Type B pancreatic cell (in vitro differentiated cells): Measurements from ENCODE around the gene PDE9A. TPM values are rescaled to one million over a fixed set of nuclear protein-coding genes. Genes with fewer than 3 reads are reported as not detected.

ENCODE experiments used
- DNase-seq: peaks from one replicate; pipeline ENCODE4 v3.0.0; 2021; ENCODE audit warnings: mixed read lengths; ENCODE audit not compliant: unreplicated experiment; ENCODE audit errors: extremely low spot score
- H3K27ac Mint-ChIP-seq: 2 replicates; pipeline ENCODE4 v1.8.0; 2021; ENCODE audit warnings: mild to moderate bottlenecking, mixed read lengths
- H3K27me3 Mint-ChIP-seq: 2 replicates; pipeline ENCODE4 v1.8.0; 2021; ENCODE audit warnings: mixed read lengths
- H3K36me3 Mint-ChIP-seq: 2 replicates; pipeline ENCODE4 v1.8.0; 2021; ENCODE audit warnings: mixed read lengths
- H3K4me1 Mint-ChIP-seq: one replicate; pipeline ENCODE4 v1.8.0; 2021; ENCODE audit warnings: mixed read lengths; ENCODE audit not compliant: unreplicated experiment
- H3K4me3 Mint-ChIP-seq: 2 replicates; pipeline ENCODE4 v1.8.0; 2021; ENCODE audit warnings: mild to moderate bottlenecking, mixed read lengths
- H3K9me3 Mint-ChIP-seq: 2 replicates; pipeline ENCODE4 v1.8.0; 2021; ENCODE audit warnings: mixed read lengths
- CTCF ChIP-seq: fragments of 200-600 bp; sonication (generic); conservative IDR thresholded peaks from 2 replicates; pipeline ENCODE4 v1.5.0; 2021; ENCODE audit warnings: antibody characterized with exemption, mild to moderate bottlenecking
- total RNA-seq: library from RNA; stranded (reverse); gene quantifications from 2 replicates; pipeline ENCODE4 v1.2.1, GENCODE V29; 2021; ENCODE audit warnings: low replicate concordance

PDE9A gene
- total RNA-seq, 1 donor from 2014 or later, result 18.6 TPM

- no peak for TF ChIP-seq CTCF
- H3K27ac Mint-ChIP-seq, result no peak overlapping the region
- H3K4me3 Mint-ChIP-seq, result no peak overlapping the region
- no peaks in the 10 kb centered on the region for H3K9me3 Mint-ChIP-seq
- H3K27me3 Mint-ChIP-seq, result no peaks in the 10 kb centered on the region
- peaks cover 4% of the 10 kb centered on the region for H3K36me3 Mint-ChIP-seq
- no peak for DNase-seq
- H3K4me1 Mint-ChIP-seq, result no peaks in the 10 kb centered on the region
Observed at GRCh38 chr21:42763581-42764442, 110.4 kb downstream of the PDE9A start.

- Mint-ChIP-seq H3K27me3 (no peaks in the 10 kb centered on the region), H3K36me3 (peaks cover 10% of the 10 kb centered on the region), H3K27ac (no peak overlapping the region), H3K4me1 (no peaks in the 10 kb centered on the region), H3K9me3 (no peaks in the 10 kb centered on the region), H3K4me3 (no peak overlapping the region)
- TF ChIP-seq CTCF, result no peak
- DNase-seq, result no peak
Observed at GRCh38 chr21:42764443-42764760, 111.0 kb downstream of the PDE9A start.

GRCh38 chr21:42764883-42765282, 111.5 kb downstream of the PDE9A start:
- no peak for TF ChIP-seq CTCF
- no peak overlapping the region for H3K27ac Mint-ChIP-seq
- peaks cover 10% of the 10 kb centered on the region for H3K36me3 Mint-ChIP-seq
- no peaks in the 10 kb centered on the region for H3K4me1 Mint-ChIP-seq
- H3K27me3 Mint-ChIP-seq, result no peaks in the 10 kb centered on the region
- no peak for DNase-seq
- no peak overlapping the region for H3K4me3 Mint-ChIP-seq
- H3K9me3 Mint-ChIP-seq, result no peaks in the 10 kb centered on the region

- Mint-ChIP-seq H3K36me3 (peaks cover 10% of the 10 kb centered on the region), H3K4me3 (no peak overlapping the region), H3K27ac (no peak overlapping the region), H3K9me3 (no peaks in the 10 kb centered on the region), H3K27me3 (no peaks in the 10 kb centered on the region), H3K4me1 (no peaks in the 10 kb centered on the region)
- DNase-seq, result no peak
- no peak for TF ChIP-seq CTCF
Observed at GRCh38 chr21:42765656-42766055, 112.2 kb downstream of the PDE9A start.

- Mint-ChIP-seq H3K4me1 (no peaks in the 10 kb centered on the region), H3K36me3 (peaks cover 10% of the 10 kb centered on the region), H3K4me3 (no peak overlapping the region), H3K27ac (no peak overlapping the region), H3K9me3 (no peaks in the 10 kb centered on the region), H3K27me3 (no peaks in the 10 kb centered on the region)
- TF ChIP-seq CTCF, result no peak
- DNase-seq, result no peak
Observed at GRCh38 chr21:42766739-42767560, 113.5 kb downstream of the PDE9A start.
